Heart right ventricle (tissue), 16 donors: Measurements from ENCODE around the gene ARHGEF16. TPM values are rescaled to one million over a fixed set of nuclear protein-coding genes. Genes with fewer than 3 reads are reported as not detected.

Source experiments
- ATAC-seq, 8 donors: fragments of 200-7000 bp; cut with Tn5 transposase; one replicate each; pipeline ENCODE4 v1.9.1; 2020; ENCODE audit warnings: mild to moderate bottlenecking in 8 of 8, moderate library complexity in 8 of 8, moderate number of reproducible peaks in 1 of 8
- DNase-seq, 2 donors: peaks; one replicate each; pipeline ENCODE4 v3.0.0-alpha.2; 2020
- H3K27ac ChIP-seq, 10 donors: fragments of 200-600 bp; sonication (generic) in 2 of 10; one replicate each; pipeline versions ENCODE4 v1.5.0 to v1.8.0; 2020 to 2022; ENCODE audit warnings: mild to moderate bottlenecking in 3 of 10
- H3K27me3 ChIP-seq, 7 donors: fragments of 200-600 bp; one replicate each; pipeline ENCODE4 v1.8.0; 2021 to 2022; ENCODE audit warnings: mild to moderate bottlenecking in 2 of 7
- H3K36me3 ChIP-seq, 9 donors: fragments of 200-600 bp; sonication (generic) in 1 of 9; one replicate each; pipeline versions ENCODE4 v1.5.0 to v1.8.0; 2020 to 2022; ENCODE audit warnings: mild to moderate bottlenecking in 2 of 9
- H3K4me1 ChIP-seq, 9 donors: fragments of 200-600 bp; sonication (generic) in 1 of 9; one replicate each; pipeline versions ENCODE4 v1.5.0 to v1.8.0; 2020 to 2022; ENCODE audit warnings: mild to moderate bottlenecking in 4 of 9
- H3K4me3 ChIP-seq, 10 donors: fragments of 200-600 bp; sonication (generic) in 2 of 10; one replicate each; pipeline versions ENCODE4 v1.5.0 to v1.8.0; 2020 to 2022; ENCODE audit warnings: mild to moderate bottlenecking in 7 of 10, moderate library complexity in 2 of 10
- H3K9me3 ChIP-seq, 11 donors: fragments of 200-600 bp in 10 of 11; sonication (generic) in 2 of 11; one replicate each; pipeline versions ENCODE4 v1.5.0 to v1.8.0; 2013 to 2022; ENCODE audit warnings: mild to moderate bottlenecking in 2 of 11, control low read depth in 1 of 11, moderate library complexity in 1 of 11
- CTCF ChIP-seq, 9 donors: fragments of 200-600 bp; sonication (generic) in 2 of 9; IDR thresholded peaks; one replicate each; pipeline versions ENCODE4 v1.5.0 to v1.8.0; 2021 to 2022; ENCODE audit warnings: antibody characterized with exemption in 9 of 9, mild to moderate bottlenecking in 5 of 9, moderate library complexity in 1 of 9
- WGBS, 2 donors: extraction: QIAGEN DNeasy Blood & Tissue Kit; methylation state at CpG; one replicate each; pipeline ENCODE4 v1.1.7; 2013; ENCODE audit warnings: inconsistent platforms in 1 of 2; 5-methylcytosine and 5-hydroxymethylcytosine counted together
- intact Hi-C, 10 donors: fragments of 100-400 bp; cut with DNase I; formaldehyde crosslinking; loops; one replicate each; pipeline versions ENCODE4 v1.11.1 to v1.14.2; 2022
- polyA plus RNA-seq, 2 donors: library from polyadenylated mRNA; stranded (reverse); fragments of 200-250 nt; gene quantifications; one replicate each; pipeline ENCODE4 v1.2.3, GENCODE V29; 2013
- total RNA-seq, 10 donors: library from RNA; stranded (reverse); fragmentation: NEBNext Ultra II Directional in 3 of 10; extraction: Animal tissue kit (Norgen Biotek cat#: 25700) in 3 of 10; gene quantifications; one replicate each; pipeline versions ENCODE4 v1.2.1 to v1.2.4, GENCODE V29; 2021 to 2023
- donor health status: Arrhythmogenic right ventricular cardiomyopathy.
- donor health status: ischemic (EF 13 %, LVEDD 7.1; RV severe dilation, severe dysfunction).
- donor health status: healthy with polysubstance abuse.
- donor health status: DM: no; HTN: yes; CAD: no.
- donor health status: DM: no; HTN: no; CAD: no.
- donor health status: ischemic (EF 25% LVEDD 6.9; RV normal size, moderate dysfunction).
- donor health status: ischemic (EF 25% LVEDD 5.7; RV mildly dilated, moderate dysfunction).
- donor health status: healthy.
- donor health status: DM: yes; HTN: yes; CAD: no.
- donor health status: Ischemic cardiomyopathy.
- donor health status: ischemic (EF 35%, LVEDD 5.7; RV mildly dilated, moderate dysfunction).
- donor health status: nonischemic (EF 11% LVEDD 7.7; RV severe dilation, severe dysfunction).
- donor health status: DM: yes; HTN: yes; CAD: no.
- donor health status: PGD.
- donor health status: ischemic (EF 29% LVEDD 5.4; RV normal size, mild dysfunction).
- donor health status: nonischemic (EF 23%, LVEDD 6.1; RV moderate dilation, normal function).

The ARHGEF16 gene
- total and polyA plus RNA-seq, 12 donors: 0.17 to 1.1 (median 0.40) TPM

- H3K36me3 ChIP-seq: peaks cover 0 to 36% (median 0%) of the 10 kb centered on the region in 9 donors
- no peak for TF ChIP-seq CTCF (IDR thresholded peaks at IDR 0.05)
- H3K27ac ChIP-seq: no peak overlapping the region
- WGBS, 2 donors: 91 to 92% methylated on average over 20 of the region's 20 CpGs
- DNase-seq: peak in 1 of 2 donors; percentile 3
- intact Hi-C loops: loop anchor here in 9 of 10 donors (5.0 to 10.0 kb wide), 7 partner anchors 142 to 1012 kb away; partner anchors contain the start of gene PEX10 (in 4 of the 9)
- ATAC-seq: no peak
- peaks cover 0 to 5% (median 0%) of the 10 kb centered on the region in 7 donors for H3K27me3 ChIP-seq
- no peak overlapping the region for H3K4me3 ChIP-seq
- peaks cover 11 to 29% (median 26%) of the 10 kb centered on the region in 9 donors for H3K4me1 ChIP-seq
- H3K9me3 ChIP-seq: no peaks in the 10 kb centered on the region
Measured at GRCh38 chr1:3426956-3427535, 27.4 kb upstream of the ARHGEF16 start.

- intact Hi-C loops: loop anchor here in 9 of 10 donors (5.0 to 10.0 kb wide), 7 partner anchors 143 to 1013 kb away; partner anchors contain the start of gene PEX10 (in 4 of the 9)
- Histone ChIP-seq H3K9me3 (no peaks in the 10 kb centered on the region), H3K36me3 (peaks cover 0 to 43% (median 0%) of the 10 kb centered on the region in 9 donors), H3K27ac (no peak overlapping the region), H3K4me3 (no peak overlapping the region), H3K4me1 (peaks cover 4 to 19% (median 18%) of the 10 kb centered on the region in 9 donors), H3K27me3 (peaks cover 0 to 5% (median 0%) of the 10 kb centered on the region in 7 donors)
- ATAC-seq: no peak
- 89 to 90% methylated on average over 43 of the region's 43 CpGs for WGBS, 2 donors
- DNase-seq: peak in 1 of 2 donors; percentile 12
- no peak for TF ChIP-seq CTCF (IDR thresholded peaks at IDR 0.05)
Measured at GRCh38 chr1:3427711-3428704, 26.5 kb upstream of the ARHGEF16 start.

DNA sequence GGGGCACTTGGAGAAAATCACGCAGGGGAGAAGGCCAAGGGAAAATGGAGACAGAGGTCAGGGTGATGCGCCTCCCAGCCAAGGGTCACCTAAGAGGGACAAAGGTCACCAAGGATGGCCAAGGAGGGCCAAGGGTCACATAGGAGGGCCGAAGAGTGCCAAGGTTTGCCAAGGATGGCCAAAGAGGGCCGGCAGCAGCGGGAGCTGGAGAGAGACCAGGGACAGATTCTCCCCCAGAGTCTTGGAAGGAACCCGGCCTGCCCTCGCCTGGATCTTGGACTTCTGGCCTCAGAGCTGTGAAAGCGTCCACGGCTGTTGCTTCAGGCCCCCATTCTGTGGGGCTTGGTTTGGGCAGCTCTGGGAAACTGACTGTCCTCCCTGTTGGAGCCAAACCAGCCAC lies 25.6 kb upstream of the ARHGEF16 start:
- Histone ChIP-seq H3K27me3 (no peaks in the 10 kb centered on the region), H3K9me3 (no peaks in the 10 kb centered on the region), H3K4me1 (peaks cover 0 to 10% (median 9%) of the 10 kb centered on the region in 9 donors), H3K36me3 (peaks cover 0 to 43% (median 0%) of the 10 kb centered on the region in 9 donors), H3K27ac (no peak overlapping the region), H3K4me3 (no peak overlapping the region)
- WGBS, 2 donors: 89 to 93% methylated on average over 9 of the region's 9 CpGs
- intact Hi-C loops: loop anchor here in 9 of 10 donors (5.0 to 10.0 kb wide), 7 partner anchors 144 to 1014 kb away; partner anchors contain the start of gene PEX10 (in 4 of the 9)
- no peak for ATAC-seq
- TF ChIP-seq CTCF (IDR thresholded peaks at IDR 0.05): no peak
- DNase-seq: peak in 1 of 2 donors; percentile 6

- Histone ChIP-seq H3K27ac (no peak overlapping the region), H3K4me3 (no peak overlapping the region), H3K4me1 (peaks cover 0 to 6% (median 5%) of the 10 kb centered on the region in 9 donors), H3K9me3 (no peaks in the 10 kb centered on the region), H3K27me3 (no peaks in the 10 kb centered on the region), H3K36me3 (peaks cover 0 to 43% (median 0%) of the 10 kb centered on the region in 9 donors)
- intact Hi-C loops: loop anchor here in 9 of 10 donors (5.0 to 10.0 kb wide), 7 partner anchors 145 to 1015 kb away; partner anchors contain the start of gene PEX10 (in 4 of the 9)
- no peak for ATAC-seq
- 82 to 85% methylated on average over 13 of the region's 13 CpGs for whole genome bisulfite sequencing, 2 donors
- DNase-seq: peak in 1 of 2 donors; percentile 1
- TF ChIP-seq CTCF (IDR thresholded peaks at IDR 0.05): no peak
Measured at GRCh38 chr1:3429320-3429719, 25.1 kb upstream of the ARHGEF16 start.
